Esophagus muscularis mucosa (tissue), 4 donors: Measurements from ENCODE around the gene CNTNAP2.

Experiments used
- CTCF ChIP-seq, 3 experiments: fragments of 200-600 bp in 2 of 3; fragments of 450-650 bp in 1 of 3; sonication (generic) in 2 of 3; IDR thresholded peaks; one replicate each; pipeline ENCODE4 v1.5.1; 2017 to 2019; ENCODE audit warnings: antibody characterized with exemption in 3 of 3, mild to moderate bottlenecking in 2 of 3, moderate library complexity in 1 of 3
- EP300 ChIP-seq: sonication (generic); formaldehyde crosslinking; IDR thresholded peaks from one replicate; pipeline ENCODE4 v1.6.1; 2017; ENCODE audit warnings: antibody characterized with exemption
- POLR2AphosphoS5 ChIP-seq, 2 donors: sonication (generic); formaldehyde crosslinking; IDR thresholded peaks; one replicate each; pipeline ENCODE4 v1.6.1; 2017; ENCODE audit warnings: antibody characterized with exemption in 2 of 2

GRCh38 chr7:147541261-147541660 is 1424.7 kb downstream of the CNTNAP2 start:
- TF ChIP-seq CTCF (IDR thresholded peaks at IDR 0.05) (no peak), EP300 (no peak), POLR2AphosphoS5 (IDR thresholded peaks at IDR 0.05) (no peak)
